SK-N-SH (cell line): Measurements from ENCODE around the gene VEGFB.

ENCODE experiments used
- CTCF ChIP-seq: fragments of 200-600 bp; sonication (generic); IDR thresholded peaks from 2 replicates; pipeline ENCODE4 v1.6.1; 2017; ENCODE audit warnings: antibody characterized with exemption, mild to moderate bottlenecking, moderate library complexity
- EZH2phosphoT487 ChIP-seq: fragments of 200-600 bp; sonication (generic); IDR thresholded peaks from 2 replicates; pipeline ENCODE4 v1.6.1; 2017; ENCODE audit warnings: low read depth, mixed run types, mild to moderate bottlenecking, antibody characterized with exemption, moderate library complexity, borderline replicate concordance
- JUND ChIP-seq: IDR thresholded peaks from 2 replicates; pipeline ENCODE4 v1.4.0; 2012
- MAX ChIP-seq: IDR thresholded peaks from 2 replicates; pipeline ENCODE4 v1.4.0; 2012; ENCODE audit warnings: low read depth
- MEF2A ChIP-seq: IDR thresholded peaks from 2 replicates; pipeline ENCODE4 v1.4.0; 2012; ENCODE audit warnings: low read depth, borderline replicate concordance
- MXI1 ChIP-seq: IDR thresholded peaks from 2 replicates; pipeline ENCODE4 v1.6.1; 2012; ENCODE audit warnings: mild to moderate bottlenecking, low read depth, low read length, improper control_type of control experiment
- NFIC ChIP-seq: IDR thresholded peaks from 2 replicates; pipeline ENCODE4 v1.4.0; 2012; ENCODE audit warnings: borderline replicate concordance
- POLR2AphosphoS5 ChIP-seq: IDR thresholded peaks from 2 replicates; pipeline ENCODE4 v1.6.1; 2012; ENCODE audit warnings: low read depth, low read length
- RAD21 ChIP-seq: IDR thresholded peaks from 2 replicates; pipeline ENCODE4 v1.6.1; 2012; ENCODE audit warnings: mild to moderate bottlenecking, low read length
- RCOR1 ChIP-seq: fragments of 150-350 bp; IDR thresholded peaks from 2 replicates; pipeline ENCODE4 v1.6.1; 2017; ENCODE audit warnings: antibody characterized with exemption, low read length
- REST ChIP-seq: IDR thresholded peaks from 2 replicates; pipeline ENCODE4 v1.6.1; 2012; ENCODE audit warnings: mild to moderate bottlenecking, low read depth, low read length, moderate library complexity
- RFX5 ChIP-seq: IDR thresholded peaks from 2 replicates; pipeline ENCODE4 v1.6.1; 2012; ENCODE audit warnings: mild to moderate bottlenecking, improper control_type of control experiment, low read length
- TEAD4 ChIP-seq: IDR thresholded peaks from 2 replicates; pipeline ENCODE4 v1.4.0; 2012; ENCODE audit warnings: mild to moderate bottlenecking, borderline replicate concordance; ENCODE audit not compliant: insufficient read depth
- YY1 ChIP-seq: IDR thresholded peaks from 2 replicates; pipeline ENCODE4 v1.4.0; 2012; ENCODE audit warnings: low read depth, mild to moderate bottlenecking

GRCh38 chr11:64247729-64248531 lies 13.5 kb downstream of the VEGFB start:
- no peak for TF ChIP-seq CTCF
- no peak for TF ChIP-seq POLR2AphosphoS5
- TF ChIP-seq EZH2phosphoT487 = no peak
- TF ChIP-seq REST = no peak
- TF ChIP-seq MAX = no peak
- no peak for TF ChIP-seq MEF2A
- TF ChIP-seq RAD21 = no peak
- TF ChIP-seq TEAD4 = no peak
- no peak for TF ChIP-seq NFIC
- TF ChIP-seq MXI1 = no peak
- TF ChIP-seq YY1 = no peak
- TF ChIP-seq JUND = no peak
- no peak for TF ChIP-seq RFX5
- TF ChIP-seq RCOR1 = no peak
